ENCODE data around the gene PCDHB8.
"Not testable (repeated sequence)": the region's sequence is repeated elsewhere in the genome, so short reads cannot be mapped to it uniquely, and the experiment has no call there.

DNA sequence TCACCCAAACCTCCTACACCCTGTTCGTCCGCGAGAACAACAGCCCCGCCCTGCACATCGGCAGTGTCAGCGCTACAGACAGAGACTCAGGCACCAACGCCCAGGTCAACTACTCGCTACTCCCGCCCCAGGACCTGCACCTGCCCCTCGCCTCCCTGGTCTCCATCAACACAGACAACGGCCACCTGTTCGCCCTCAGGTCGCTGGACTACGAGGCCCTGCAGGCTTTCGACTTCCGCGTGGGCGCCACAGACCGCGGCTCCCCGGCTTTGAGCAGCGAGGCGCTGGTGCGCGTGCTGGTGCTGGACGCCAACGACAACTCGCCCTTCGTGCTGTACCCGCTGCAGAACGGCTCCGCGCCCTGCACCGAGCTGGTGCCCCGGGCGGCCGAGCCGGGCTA lies 23.5 kb downstream of the PCDHB8 start:
- TF ChIP-seq POLR2A (IDR thresholded peaks at IDR 0.05; ENCODE audit: low read length); EP300 (IDR thresholded peaks at IDR 0.05); RAD21 (conservative IDR thresholded peaks at IDR 0.05 in 1 of 2, IDR thresholded peaks at IDR 0.05 in 1 of 2); SREBF2 (IDR thresholded peaks at IDR 0.05); RNF2 (IDR thresholded peaks at IDR 0.05; ENCODE audit: borderline replicate concordance, low read depth): not testable (repeated sequence)

All from A549 (cell line).